GM19238 (cell line): ENCODE results near the gene RGR.

ENCODE experiments used
- DNase-seq: peaks from one replicate; pipeline ENCODE4 v3.0.0; 2011; ENCODE audit warnings: low spot score; ENCODE audit not compliant: insufficient read length

The RGR gene

GRCh38 chr10:84217746-84218145, 27.1 kb upstream of the RGR start:
- DNase-seq: no peak

- DNase-seq: no peak
These were observed 22.9 kb upstream of the RGR start for GRCh38 chr10:84221916-84222315.

GRCh38 chr10:84224411-84225028, 20.3 kb upstream of the RGR start:
- DNase-seq: no peak

GRCh38 chr10:84225427-84226173, 19.3 kb upstream of the RGR start, which contains the start of gene LRIT2:
Gene LRIT2 (minus strand): TSS chr10:84225544. CDS start chr10:84225520, 24 bp downstream.
- DNase-seq: no peak

- no peak for DNase-seq
These were observed 18.2 kb upstream of the RGR start for GRCh38 chr10:84226616-84227015.

GRCh38 chr10:84227810-84228209, 17.0 kb upstream of the RGR start:
- no peak for DNase-seq

GRCh38 chr10:84230359-84230758, 14.5 kb upstream of the RGR start:
- no peak for DNase-seq

GRCh38 chr10:84232376-84232775, 12.5 kb upstream of the RGR start:
- DNase-seq: no peak

- no peak for DNase-seq
These were observed 10.9 kb upstream of the RGR start for GRCh38 chr10:84233940-84234339.

- no peak for DNase-seq
These were observed 10.4 kb upstream of the RGR start for GRCh38 chr10:84234479-84234878.

- DNase-seq: no peak
These were observed 9.8 kb upstream of the RGR start for GRCh38 chr10:84235096-84235495.

GRCh38 chr10:84236807-84237198, 8.1 kb upstream of the RGR start:
- no peak for DNase-seq

GRCh38 chr10:84237199-84238051, 7.4 kb upstream of the RGR start:
- no peak for DNase-seq

- no peak for DNase-seq
These were observed 5.9 kb upstream of the RGR start for GRCh38 chr10:84238909-84239308.

- DNase-seq: no peak
These were observed 3.6 kb upstream of the RGR start, which contains the start of gene LRIT1 for GRCh38 chr10:84241185-84241790. Gene LRIT1 (minus strand): TSS chr10:84241546. CDS start chr10:84241439, 107 bp downstream.

- DNase-seq: no peak
These were observed 1.1 kb upstream of the RGR start for GRCh38 chr10:84243759-84244158.

- DNase-seq: no peak
These were observed 2.6 kb downstream of the RGR start for GRCh38 chr10:84247496-84247895.

GRCh38 chr10:84248794-84249193, 3.9 kb downstream of the RGR start:
- DNase-seq: no peak

- no peak for DNase-seq
These were observed 10.0 kb downstream of the RGR start for GRCh38 chr10:84254552-84255478.

- DNase-seq: no peak
These were observed 11.9 kb downstream of the RGR start for GRCh38 chr10:84256510-84257342.
